GM23338 (cell line): Measurements from ENCODE around the gene PIM3. TPM values are rescaled to one million over a fixed set of nuclear protein-coding genes. Genes with fewer than 3 reads are reported as not detected.

Source experiments
- ATAC-seq: fragments of 200-7000 bp; cut with Tn5 transposase; 3 replicates; pipeline ENCODE4 v1.9.1; 2020
- DNase-seq: peaks from one replicate; pipeline ENCODE4 v3.0.0-alpha.2; 2015; ENCODE audit warnings: low spot score
- H2AFZ ChIP-seq: fragments of 200-600 bp; sonication (generic); 2 replicates; pipeline ENCODE4 v1.8.0; 2016; ENCODE audit warnings: antibody characterized with exemption, mild to moderate bottlenecking, moderate library complexity
- H3F3A ChIP-seq: fragments of 200-600 bp; sonication (generic); replicated peaks from 2 replicates; pipeline ENCODE4 v1.8.0; 2017; ENCODE audit warnings: antibody characterized with exemption, mixed run types, low read depth
- H3K27ac ChIP-seq: fragments of 200-600 bp; sonication (generic); 2 replicates; pipeline ENCODE4 v1.6.1; 2016; ENCODE audit warnings: low read depth
- H3K27me3 ChIP-seq: fragments of 200-600 bp; sonication (generic); 2 replicates; pipeline ENCODE4 v1.8.0; 2016; ENCODE audit warnings: mild to moderate bottlenecking, mixed run types, moderate library complexity; ENCODE audit not compliant: insufficient read depth
- H3K36me3 ChIP-seq: fragments of 200-600 bp; sonication (generic); 2 replicates; pipeline ENCODE4 v1.8.0; 2016; ENCODE audit warnings: mild to moderate bottlenecking; ENCODE audit not compliant: insufficient read depth
- H3K4me1 ChIP-seq: fragments of 200-600 bp; sonication (generic); 2 replicates; pipeline ENCODE4 v1.8.0; 2016; ENCODE audit warnings: mild to moderate bottlenecking, moderate library complexity; ENCODE audit not compliant: insufficient read depth
- H3K4me2 ChIP-seq: fragments of 200-600 bp; sonication (generic); 2 replicates; pipeline ENCODE4 v1.7.1; 2017; ENCODE audit warnings: mixed run types
- H3K4me3 ChIP-seq: fragments of 200-600 bp; sonication (generic); 2 replicates; pipeline ENCODE4 v1.6.1; 2016; ENCODE audit warnings: mixed run types
- H3K79me2 ChIP-seq: fragments of 200-600 bp; sonication (generic); replicated peaks from 2 replicates; pipeline ENCODE4 v1.8.0; 2017; ENCODE audit warnings: mild to moderate bottlenecking; ENCODE audit not compliant: insufficient read depth
- H3K9me2 ChIP-seq: fragments of 200-600 bp; sonication (generic); 2 replicates; pipeline ENCODE4 v1.8.0; 2017; ENCODE audit not compliant: insufficient read depth
- H4K20me1 ChIP-seq: fragments of 200-600 bp; sonication (generic); replicated peaks from 2 replicates; pipeline ENCODE4 v1.8.0; 2017; ENCODE audit warnings: mild to moderate bottlenecking; ENCODE audit not compliant: insufficient read depth
- H3K27ac Mint-ChIP-seq: 2 replicates; pipeline ENCODE4 v1.8.0; 2020; ENCODE audit warnings: inconsistent platforms, mild to moderate bottlenecking, moderate library complexity, mixed read lengths
- H3K27me3 Mint-ChIP-seq: 3 replicates; pipeline ENCODE4 v1.8.0; 2022; ENCODE audit warnings: low read depth, mild to moderate bottlenecking, moderate library complexity, mixed read lengths, inconsistent platforms; ENCODE audit not compliant: insufficient read depth, poor library complexity
- H3K36me3 Mint-ChIP-seq: 3 replicates; pipeline ENCODE4 v1.8.0; 2021; ENCODE audit warnings: low read depth, mild to moderate bottlenecking, inconsistent platforms, moderate library complexity, mixed read lengths
- H3K4me1 Mint-ChIP-seq: 3 replicates; pipeline ENCODE4 v1.8.0; 2020; ENCODE audit warnings: mild to moderate bottlenecking, inconsistent platforms, mixed read lengths
- H3K4me3 Mint-ChIP-seq: 3 replicates; pipeline ENCODE4 v1.8.0; 2021; ENCODE audit warnings: moderate library complexity, mild to moderate bottlenecking, inconsistent platforms, mixed read lengths
- H3K9me3 Mint-ChIP-seq: 3 replicates; pipeline ENCODE4 v1.8.0; 2020; ENCODE audit warnings: moderate library complexity, mild to moderate bottlenecking, inconsistent platforms, mixed read lengths
- CREB1 ChIP-seq: fragments of 250-450 bp; sonication (Bioruptor Pico); IDR thresholded peaks from 2 replicates; pipeline ENCODE4 v1.5.0; 2020; ENCODE audit warnings: low read depth, mild to moderate bottlenecking, moderate library complexity
- CTCF ChIP-seq, 2 experiments: fragments of 200-600 bp in 1 of 2; sonication (generic) in 1 of 2; conservative IDR thresholded peaks; 2 replicates each; pipeline versions ENCODE4 v1.5.1 to v1.6.1; 2016 to 2017; ENCODE audit warnings: antibody characterized with exemption in 2 of 2, low read depth in 2 of 2, mild to moderate bottlenecking in 2 of 2, moderate library complexity in 1 of 2
- EZH2 ChIP-seq: fragments of 200-600 bp; sonication (generic); IDR thresholded peaks from one replicate; pipeline ENCODE4 v1.8.0; 2017; ENCODE audit warnings: antibody characterized with exemption, mild to moderate bottlenecking, low read depth; ENCODE audit not compliant: unreplicated experiment
- EZH2phosphoT487 ChIP-seq: fragments of 200-600 bp; sonication (generic); IDR thresholded peaks from one replicate; pipeline ENCODE4 v1.8.1; 2018; ENCODE audit warnings: antibody characterized with exemption; ENCODE audit not compliant: unreplicated experiment
- JUNB ChIP-seq: IDR thresholded peaks from one replicate; pipeline ENCODE4 v1.6.1; 2016; ENCODE audit warnings: antibody characterized with exemption; ENCODE audit not compliant: unreplicated experiment
- NANOG ChIP-seq: IDR thresholded peaks from 2 replicates; pipeline ENCODE4 v1.6.1; 2016; ENCODE audit warnings: antibody characterized with exemption, borderline replicate concordance
- POLR2AphosphoS5 ChIP-seq: IDR thresholded peaks from 2 replicates; pipeline ENCODE4 v1.6.1; 2016; ENCODE audit warnings: antibody characterized with exemption, low read depth
- REST ChIP-seq: IDR thresholded peaks from one replicate; pipeline ENCODE4 v1.6.1; 2018; ENCODE audit warnings: antibody characterized with exemption; ENCODE audit not compliant: unreplicated experiment
- STAT1 ChIP-seq: IDR thresholded peaks from one replicate; pipeline ENCODE4 v1.6.1; 2016; ENCODE audit warnings: antibody characterized with exemption; ENCODE audit not compliant: unreplicated experiment
- ZNF114 ChIP-seq: fragments of 250-450 bp; sonication (Bioruptor Pico); IDR thresholded peaks from 2 replicates; pipeline ENCODE4 v1.5.0; 2020; ENCODE audit warnings: mild to moderate bottlenecking, moderate library complexity
- ZNF331 ChIP-seq: fragments of 250-450 bp; sonication (Bioruptor Pico); IDR thresholded peaks from 2 replicates; pipeline ENCODE4 v1.5.0; 2020; ENCODE audit warnings: low read depth, mild to moderate bottlenecking, moderate library complexity
- ZNF462 ChIP-seq: fragments of 250-450 bp; sonication (Bioruptor Pico); IDR thresholded peaks from 2 replicates; pipeline ENCODE4 v1.5.0; 2020; ENCODE audit warnings: mild to moderate bottlenecking, moderate library complexity
- polyA plus RNA-seq: library from polyadenylated mRNA; unstranded; fragments of >200 nt; fragmentation: Nextera tagmentation; extraction: Ambion mirVana; gene quantifications from 2 replicates; pipeline ENCODE4 v1.2.1, GENCODE V29; 2016
- total RNA-seq: library from RNA; depleted of rRNA; stranded (reverse); fragments of >200 nt; shearing (Covaris generic); gene quantifications from 2 replicates; pipeline ENCODE4 v1.2.3, GENCODE V29; 2014
- TF ChIP-seq, protein P1 (sequence below): IDR thresholded peaks from 2 replicates; pipeline ENCODE4 v1.6.1; 2016; ENCODE audit warnings: antibody characterized with exemption

The PIM3 gene
- total and polyA plus RNA-seq, 2 experiments from 2014 or later, result 17.7 to 37.3 TPM

DNA sequence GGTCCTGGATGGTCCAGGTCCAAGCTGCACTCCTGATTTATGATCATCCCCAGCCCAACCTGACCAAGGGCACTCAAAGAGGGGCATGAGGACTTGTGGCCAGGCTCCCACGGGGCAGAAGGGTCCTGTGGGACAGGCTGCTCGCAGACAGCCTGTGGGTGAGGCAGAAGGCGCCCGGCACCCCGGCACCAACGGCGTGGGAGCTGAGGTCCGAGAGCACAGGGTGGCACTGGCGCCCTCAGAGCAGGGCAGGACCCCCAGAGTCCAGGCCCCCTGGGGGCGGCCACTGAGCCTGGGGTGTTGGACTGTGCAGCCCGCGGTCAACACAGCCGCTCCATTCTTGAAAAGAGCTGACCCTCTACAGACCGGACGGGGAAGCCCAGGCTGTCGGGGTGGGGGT is 48.7 kb downstream of the PIM3 start:
- Mint-ChIP-seq H3K27ac (no peak overlapping the region), H3K36me3 (no peaks in the 10 kb centered on the region), H3K9me3 (no peaks in the 10 kb centered on the region), H3K27me3 (peaks cover 30% of the 10 kb centered on the region), H3K4me3 (no peak overlapping the region), H3K4me1 (peaks cover 15% of the 10 kb centered on the region; the same call in 2 of the 3 replicates)
- H4K20me1 ChIP-seq, result 0 out of 2 replicates have a peak, but pooled peaks cover 3% of the 10 kb centered on the region
- H3K36me3 ChIP-seq, result no peaks in the 10 kb centered on the region
- DNase-seq, result no peak
- H3K27me3 ChIP-seq, result peaks cover 42% of the 10 kb centered on the region
- peaks cover 7% of the 10 kb centered on the region; the same call in 1 of the 2 replicates for H3K4me1 ChIP-seq
- no peak overlapping the region for H2AFZ ChIP-seq
- H3K27ac ChIP-seq, result no peak overlapping the region
- no peak overlapping the region for H3K4me2 ChIP-seq
- H3F3A ChIP-seq, result no peaks in the 10 kb centered on the region
- ATAC-seq, result no peak
- H3K4me3 ChIP-seq, result no peak overlapping the region
- TF ChIP-seq ZNF462, result no peak
- TF ChIP-seq, protein P1, sequence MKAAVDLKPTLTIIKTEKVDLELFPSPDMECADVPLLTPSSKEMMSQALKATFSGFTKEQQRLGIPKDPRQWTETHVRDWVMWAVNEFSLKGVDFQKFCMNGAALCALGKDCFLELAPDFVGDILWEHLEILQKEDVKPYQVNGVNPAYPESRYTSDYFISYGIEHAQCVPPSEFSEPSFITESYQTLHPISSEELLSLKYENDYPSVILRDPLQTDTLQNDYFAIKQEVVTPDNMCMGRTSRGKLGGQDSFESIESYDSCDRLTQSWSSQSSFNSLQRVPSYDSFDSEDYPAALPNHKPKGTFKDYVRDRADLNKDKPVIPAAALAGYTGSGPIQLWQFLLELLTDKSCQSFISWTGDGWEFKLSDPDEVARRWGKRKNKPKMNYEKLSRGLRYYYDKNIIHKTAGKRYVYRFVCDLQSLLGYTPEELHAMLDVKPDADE, result no peak
- no peak for TF ChIP-seq ZNF331 (CRISPR knock-in tag)
- no peak for TF ChIP-seq NANOG
- TF ChIP-seq CTCF (conservative IDR thresholded peaks at IDR 0.05; ENCODE audit: low read depth in 2 of 2), result no peak
- no peak for TF ChIP-seq JUNB
- TF ChIP-seq ZNF114, result no peak
- TF ChIP-seq EZH2, result no peak
- no peak for TF ChIP-seq STAT1
- TF ChIP-seq EZH2phosphoT487, result no peak
- no peak for TF ChIP-seq POLR2AphosphoS5
- TF ChIP-seq CREB1 (CRISPR knock-in tag), result no peak
- TF ChIP-seq REST, result no peak
- no peaks in the 10 kb centered on the region for H3K79me2 ChIP-seq
- H3K9me2 ChIP-seq, result no peaks in the 10 kb centered on the region
